Astrocyte (in vitro differentiated cells and primary cell): ENCODE data around the gene IL1B.

Experiments
- CTCF ChIP-seq: IDR thresholded peaks from 2 replicates; pipeline ENCODE4 v1.5.1; 2011; ENCODE audit warnings: low read depth, mild to moderate bottlenecking, inconsistent platforms, low read length, moderate library complexity; ENCODE audit not compliant: insufficient read depth
- EZH2 ChIP-seq: IDR thresholded peaks from 2 replicates; pipeline ENCODE4 v1.6.1; 2012; ENCODE audit warnings: mild to moderate bottlenecking, low read length, inconsistent platforms; ENCODE audit not compliant: insufficient read depth

DNA sequence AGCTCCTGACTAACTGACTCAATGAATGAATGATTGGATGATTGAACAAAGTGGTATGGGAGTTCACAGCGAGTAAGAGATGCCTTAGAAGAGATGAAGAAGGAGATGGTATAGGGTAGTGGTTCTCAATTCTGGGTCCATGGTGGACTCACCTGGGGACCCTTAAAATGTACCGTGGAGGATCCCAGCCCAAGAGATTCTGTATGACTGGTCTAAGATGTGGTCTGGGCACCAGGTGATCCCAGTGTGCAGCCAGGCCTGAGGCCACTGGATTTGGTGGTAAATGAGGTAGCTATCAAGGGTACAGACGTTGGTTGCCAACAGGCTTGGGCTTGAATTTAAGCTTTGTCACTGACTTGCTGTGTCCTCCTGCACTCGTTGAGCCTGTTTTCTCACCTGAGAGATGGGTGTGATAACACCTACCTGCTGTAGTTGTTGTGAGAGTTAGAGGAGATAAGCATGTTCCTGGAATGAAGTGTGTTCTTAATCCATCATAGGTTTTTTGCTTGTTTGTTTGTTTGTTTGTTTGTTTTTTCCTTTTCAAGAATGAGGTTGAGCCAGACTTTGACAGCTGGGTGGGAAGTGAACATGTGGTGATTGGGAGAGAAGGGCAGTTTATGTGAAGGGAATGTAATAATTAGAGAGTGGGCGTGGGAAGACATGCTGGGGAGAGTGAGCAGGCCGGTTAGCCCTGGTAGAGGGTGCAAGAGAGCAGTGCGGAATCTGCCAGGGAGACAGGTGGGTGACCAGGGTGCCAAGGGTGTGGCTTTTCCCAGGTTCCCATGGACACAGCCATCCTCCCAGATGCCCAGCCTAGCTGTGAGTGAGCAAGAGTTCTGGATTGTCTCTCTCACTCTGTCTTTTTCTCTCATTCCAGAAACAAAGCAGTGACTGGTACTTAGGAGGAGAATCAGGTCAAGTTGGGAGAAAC lies 31.4 kb upstream of the IL1B start:
- TF ChIP-seq CTCF (no peak), EZH2 (no peak)
